Measurements from ENCODE around the gene KLK15. TPM values are rescaled to one million over a fixed set of nuclear protein-coding genes. Genes with fewer than 3 reads are reported as not detected.

The KLK15 gene
- total and polyA plus RNA-seq, 2 experiments from 2014 or later, result not detected

DNA sequence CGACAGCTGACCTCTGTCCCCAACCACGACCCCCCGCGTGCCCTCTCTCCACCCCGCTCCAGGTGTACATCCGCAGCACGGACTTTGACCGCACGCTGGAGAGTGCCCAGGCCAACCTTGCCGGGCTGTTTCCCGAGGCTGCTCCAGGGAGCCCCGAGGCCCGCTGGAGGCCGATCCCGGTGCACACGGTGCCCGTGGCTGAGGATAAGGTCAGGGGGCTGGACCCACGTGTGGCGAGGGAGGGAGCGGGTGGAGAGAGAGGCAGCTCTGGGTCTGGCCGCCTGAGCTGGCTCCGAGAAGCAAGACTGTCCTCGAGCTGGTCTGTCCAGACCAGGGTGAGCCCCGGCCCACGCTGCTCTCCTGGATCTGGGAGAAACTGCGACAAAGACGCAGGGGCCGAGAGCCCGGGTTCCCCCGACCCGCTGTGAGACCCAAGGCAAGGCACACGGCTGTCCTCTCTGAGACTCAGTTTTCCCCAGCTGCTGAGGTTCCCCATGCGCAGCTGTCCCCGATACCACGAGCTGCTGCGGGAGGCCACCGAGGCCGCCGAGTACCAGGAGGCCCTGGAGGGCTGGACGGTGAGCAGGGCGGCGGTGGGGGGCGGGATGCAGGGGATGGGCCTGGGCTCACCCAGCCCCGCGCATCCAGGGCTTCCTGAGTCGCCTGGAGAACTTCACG lies 41.6 kb downstream of the KLK15 start:
- Histone ChIP-seq H3F3A (ENCODE audit: insufficient read depth) (no peaks in the 10 kb centered on the region), H2AFZ (no peak overlapping the region), H3K4me3 (no peak overlapping the region), H3K9ac (no peak overlapping the region), H3K79me2 (ENCODE audit: insufficient read depth) (no peaks in the 10 kb centered on the region), H3K9me3 (ENCODE audit: low read depth) (no peaks in the 10 kb centered on the region), H3K27me3 (replicated peaks; ENCODE audit: insufficient read depth) (no peaks in the 10 kb centered on the region), H3K9me2 (ENCODE audit: insufficient read depth) (no peaks in the 10 kb centered on the region), H3K27ac (no peak overlapping the region), H3K4me2 (ENCODE audit: unreplicated experiment) (no peak overlapping the region), H4K20me1 (ENCODE audit: insufficient read depth) (no peaks in the 10 kb centered on the region), H3K4me1 (ENCODE audit: insufficient read depth) (no peaks in the 10 kb centered on the region), H3K36me3 (ENCODE audit: low read depth) (no peaks in the 10 kb centered on the region)
- in situ Hi-C loops (cut with MboI), result loop anchor here (25.0 kb wide), 1 partner anchor 429 kb away; the partner anchor contains the start of gene NAPSA
- 74 to 77% methylated on average over 27 to 46 of the region's 47 CpGs for WGBS, 2 experiments (ENCODE audit: low coverage in 1 of 2, low lambda C conversion rate in 2 of 2, missing lambda C conversion rate in 2 of 2)
- TF ChIP-seq EZH2 (IDR thresholded peaks at IDR 0.05; ENCODE audit: insufficient read depth, poor library complexity, severe bottlenecking), result no peak
- TF ChIP-seq EZH2phosphoT487 (IDR thresholded peaks at IDR 0.05; ENCODE audit: insufficient read depth, low read depth), result no peak
- DNase-seq, result no peak

DNA sequence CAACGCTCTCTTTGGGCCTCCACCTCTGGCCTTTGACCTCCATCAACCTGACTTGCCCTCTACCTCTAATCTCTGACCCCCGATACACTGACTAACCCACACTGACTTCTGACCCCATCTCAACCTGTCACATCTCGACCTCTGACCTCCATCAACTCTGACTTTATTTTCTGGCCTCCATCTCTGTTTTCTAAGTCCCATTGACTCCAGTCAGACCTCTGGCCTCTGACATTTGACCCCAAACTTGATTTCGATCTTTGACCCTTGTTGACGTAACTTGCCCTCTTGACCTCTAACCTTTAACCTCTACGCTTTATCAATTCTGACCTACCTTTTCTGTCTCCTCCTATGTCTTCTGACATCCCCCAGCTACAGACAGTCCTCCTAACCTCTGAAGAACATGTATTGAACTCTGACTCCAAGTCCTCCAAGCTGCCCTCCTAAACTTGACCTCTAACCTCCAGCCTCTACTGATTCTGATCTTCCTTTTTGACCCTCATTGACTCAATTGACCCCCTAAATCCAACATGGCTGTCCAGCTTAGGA lies 42.4 kb downstream of the KLK15 start:
- H3K9me2 ChIP-seq (ENCODE audit: insufficient read depth), result no peaks in the 10 kb centered on the region
- H3K9ac ChIP-seq, result no peak overlapping the region
- no peak overlapping the region for H2AFZ ChIP-seq
- WGBS, 2 experiments (ENCODE audit: low coverage in 1 of 2, low lambda C conversion rate in 2 of 2, missing lambda C conversion rate in 2 of 2), result 83 to 87% methylated on average over 6 of the region's 6 CpGs
- H3K27ac ChIP-seq, result no peak overlapping the region
- no peak for DNase-seq
- no peaks in the 10 kb centered on the region for H4K20me1 ChIP-seq (ENCODE audit: insufficient read depth)
- no peaks in the 10 kb centered on the region for H3K79me2 ChIP-seq (ENCODE audit: insufficient read depth)
- no peaks in the 10 kb centered on the region for H3K36me3 ChIP-seq (ENCODE audit: low read depth)
- TF ChIP-seq EZH2phosphoT487 (IDR thresholded peaks at IDR 0.05; ENCODE audit: insufficient read depth, low read depth) (no peak), EZH2 (IDR thresholded peaks at IDR 0.05; ENCODE audit: insufficient read depth, poor library complexity, severe bottlenecking) (no peak)
- no peaks in the 10 kb centered on the region for H3K9me3 ChIP-seq (ENCODE audit: low read depth)
- no peak overlapping the region for H3K4me3 ChIP-seq
- H3K27me3 ChIP-seq (replicated peaks; ENCODE audit: insufficient read depth), result no peaks in the 10 kb centered on the region
- no peaks in the 10 kb centered on the region for H3F3A ChIP-seq (ENCODE audit: insufficient read depth)
- H3K4me2 ChIP-seq (ENCODE audit: unreplicated experiment), result no peak overlapping the region
- in situ Hi-C loops (cut with MboI), result loop anchor here (25.0 kb wide), 1 partner anchor 429 kb away; the partner anchor contains the start of gene NAPSA
- H3K4me1 ChIP-seq (ENCODE audit: insufficient read depth), result no peaks in the 10 kb centered on the region

DNA sequence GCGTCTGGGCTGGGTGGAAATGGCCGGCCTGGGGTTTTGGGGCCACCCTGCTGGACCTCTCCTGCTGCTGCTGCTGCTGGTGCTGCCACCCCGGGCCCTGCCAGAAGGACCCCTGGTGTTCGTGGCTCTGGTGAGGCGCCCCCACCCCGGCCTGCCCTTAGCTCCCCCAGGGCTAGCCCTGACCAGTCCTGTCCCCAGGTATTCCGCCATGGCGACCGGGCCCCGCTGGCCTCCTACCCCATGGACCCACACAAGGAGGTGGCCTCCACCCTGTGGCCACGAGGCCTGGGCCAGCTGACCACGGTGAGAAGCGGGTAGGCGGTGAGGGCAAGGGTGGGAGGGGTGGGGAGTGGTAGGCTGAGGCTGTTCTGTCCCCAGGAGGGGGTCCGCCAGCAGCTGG lies 43.0 kb downstream of the KLK15 start, which contains the start of gene ACP4:
Gene ACP4 (plus strand): TSS at position 20 of the 400 bp plus-strand sequence. CDS start 0 bp downstream, at position 20.
- in situ Hi-C loops (cut with MboI), result loop anchor here (25.0 kb wide), 1 partner anchor 428 kb away; the partner anchor contains the start of gene NAPSA

DNA sequence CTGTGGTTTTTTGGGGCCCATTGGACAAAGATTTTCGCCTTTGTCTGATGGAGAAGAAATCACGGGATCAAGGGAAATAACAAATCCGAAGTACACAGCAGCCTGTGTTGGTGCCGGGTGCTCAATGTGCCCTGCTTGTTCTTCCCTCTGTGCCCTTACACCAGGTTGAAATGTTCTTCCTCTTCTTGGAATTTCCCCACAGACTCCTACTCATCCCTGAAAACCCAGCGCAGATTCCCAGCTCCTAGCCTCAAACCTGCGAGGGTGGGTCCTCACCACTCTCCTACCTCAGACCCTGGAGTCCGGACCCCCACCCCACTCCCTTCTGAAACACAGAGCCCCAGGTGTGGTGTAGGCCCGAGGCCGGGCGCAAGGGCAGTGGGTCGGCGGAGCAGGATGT lies 48.0 kb downstream of the KLK15 start:
- Histone ChIP-seq H3K27ac (no peak overlapping the region), H3K4me3 (no peak overlapping the region), H3K9ac (no peak overlapping the region), H2AFZ (no peak overlapping the region), H3K9me3 (ENCODE audit: low read depth) (no peaks in the 10 kb centered on the region), H3K79me2 (ENCODE audit: insufficient read depth) (no peaks in the 10 kb centered on the region), H3F3A (ENCODE audit: insufficient read depth) (no peaks in the 10 kb centered on the region), H3K4me1 (ENCODE audit: insufficient read depth) (no peaks in the 10 kb centered on the region), H3K36me3 (ENCODE audit: low read depth) (no peaks in the 10 kb centered on the region), H3K27me3 (replicated peaks; ENCODE audit: insufficient read depth) (peaks cover 15% of the 10 kb centered on the region), H3K4me2 (ENCODE audit: unreplicated experiment) (no peak overlapping the region), H4K20me1 (ENCODE audit: insufficient read depth) (no peaks in the 10 kb centered on the region), H3K9me2 (ENCODE audit: insufficient read depth) (no peaks in the 10 kb centered on the region)
- in situ Hi-C loops (cut with MboI), result loop anchor here (10.0 to 25.0 kb wide), 2 partner anchors 241 to 423 kb away; partner anchors contain the start of gene NAPSA
- no peak for DNase-seq
- WGBS, 2 experiments (ENCODE audit: low coverage in 1 of 2, low lambda C conversion rate in 2 of 2, missing lambda C conversion rate in 2 of 2), result 78 to 79% methylated on average over 12 of the region's 12 CpGs
- TF ChIP-seq EZH2 (IDR thresholded peaks at IDR 0.05; ENCODE audit: insufficient read depth, poor library complexity, severe bottlenecking) (no peak), EZH2phosphoT487 (IDR thresholded peaks at IDR 0.05; ENCODE audit: insufficient read depth, low read depth) (no peak)

More for the DNA sequence above, 43.0 kb downstream of the KLK15 start, which contains the start of gene ACP4:
- Histone ChIP-seq H3K27me3 (replicated peaks; ENCODE audit: insufficient read depth) (no peaks in the 10 kb centered on the region), H3K9ac (no peak within 1 kb of the TSS), H3K36me3 (ENCODE audit: low read depth) (no peaks in the 10 kb centered on the region), H2AFZ (no peak within 1 kb of the TSS), H3K4me1 (ENCODE audit: insufficient read depth) (no peaks in the 10 kb centered on the region), H4K20me1 (ENCODE audit: insufficient read depth) (no peaks in the 10 kb centered on the region), H3K9me2 (ENCODE audit: insufficient read depth) (no peaks in the 10 kb centered on the region), H3K9me3 (ENCODE audit: low read depth) (no peaks in the 10 kb centered on the region), H3K4me3 (no peak within 1 kb of the TSS), H3K79me2 (ENCODE audit: insufficient read depth) (no peaks in the 10 kb centered on the region), H3K27ac (no peak within 1 kb of the TSS), H3F3A (ENCODE audit: insufficient read depth) (no peaks in the 10 kb centered on the region), H3K4me2 (ENCODE audit: unreplicated experiment) (no peak within 1 kb of the TSS)
- TF ChIP-seq EZH2phosphoT487 (IDR thresholded peaks at IDR 0.05; ENCODE audit: insufficient read depth, low read depth) (no peak), EZH2 (IDR thresholded peaks at IDR 0.05; ENCODE audit: insufficient read depth, poor library complexity, severe bottlenecking) (no peak)
- DNase-seq, result no peak
- WGBS, 2 experiments (ENCODE audit: low coverage in 1 of 2, low lambda C conversion rate in 2 of 2, missing lambda C conversion rate in 2 of 2), result 88% methylated on average over 6 to 15 of the region's 15 CpGs

Data from GM23248 (cell line).